Measurements from ENCODE around the gene PPRC1.

PPRC1 gene

DNA sequence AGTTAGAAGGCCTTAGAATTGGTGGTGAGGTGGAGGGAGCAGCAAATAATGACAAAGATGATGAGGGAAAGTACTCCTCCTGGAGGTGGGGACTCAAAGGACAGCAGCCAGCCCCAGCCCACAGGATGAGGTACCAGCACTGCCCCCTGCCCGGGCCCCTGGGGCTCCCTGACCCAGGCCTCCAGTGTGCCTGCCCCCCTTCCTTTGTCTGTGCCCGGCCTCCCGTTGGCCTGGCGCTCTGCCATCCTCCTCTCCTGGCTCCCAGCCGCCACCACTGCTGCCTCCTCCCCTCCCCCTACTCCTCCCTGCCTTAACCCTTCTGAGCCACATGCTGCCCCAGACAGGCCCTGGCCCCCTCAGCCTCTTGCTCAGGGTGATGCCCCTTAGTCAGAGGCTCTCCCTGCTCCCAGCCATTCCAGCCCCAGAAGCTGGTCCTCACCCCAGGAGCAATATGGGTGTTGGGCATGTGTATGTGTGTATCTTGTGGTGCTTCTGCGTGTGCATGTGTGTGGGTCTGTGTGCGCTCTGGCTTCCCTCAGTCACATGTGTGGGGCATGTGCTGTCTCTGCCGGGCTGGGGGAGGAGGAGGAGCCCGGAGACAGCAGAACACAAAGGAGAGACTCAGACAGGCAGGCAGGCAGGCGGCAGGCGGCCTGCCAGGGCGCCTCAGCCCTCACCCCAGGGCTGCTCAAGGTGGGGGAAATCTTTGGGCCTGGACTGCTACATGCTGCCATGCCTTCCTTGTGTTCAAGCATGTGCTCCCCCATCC, 15.3 kb upstream of the PPRC1 start:
- DNase-seq: no peak

GRCh38 chr10:102118867-102119266, 14.0 kb upstream of the PPRC1 start:
- no peak for DNase-seq

- DNase-seq: no peak
Measured at GRCh38 chr10:102119417-102120141, 13.3 kb upstream of the PPRC1 start.

DNA sequence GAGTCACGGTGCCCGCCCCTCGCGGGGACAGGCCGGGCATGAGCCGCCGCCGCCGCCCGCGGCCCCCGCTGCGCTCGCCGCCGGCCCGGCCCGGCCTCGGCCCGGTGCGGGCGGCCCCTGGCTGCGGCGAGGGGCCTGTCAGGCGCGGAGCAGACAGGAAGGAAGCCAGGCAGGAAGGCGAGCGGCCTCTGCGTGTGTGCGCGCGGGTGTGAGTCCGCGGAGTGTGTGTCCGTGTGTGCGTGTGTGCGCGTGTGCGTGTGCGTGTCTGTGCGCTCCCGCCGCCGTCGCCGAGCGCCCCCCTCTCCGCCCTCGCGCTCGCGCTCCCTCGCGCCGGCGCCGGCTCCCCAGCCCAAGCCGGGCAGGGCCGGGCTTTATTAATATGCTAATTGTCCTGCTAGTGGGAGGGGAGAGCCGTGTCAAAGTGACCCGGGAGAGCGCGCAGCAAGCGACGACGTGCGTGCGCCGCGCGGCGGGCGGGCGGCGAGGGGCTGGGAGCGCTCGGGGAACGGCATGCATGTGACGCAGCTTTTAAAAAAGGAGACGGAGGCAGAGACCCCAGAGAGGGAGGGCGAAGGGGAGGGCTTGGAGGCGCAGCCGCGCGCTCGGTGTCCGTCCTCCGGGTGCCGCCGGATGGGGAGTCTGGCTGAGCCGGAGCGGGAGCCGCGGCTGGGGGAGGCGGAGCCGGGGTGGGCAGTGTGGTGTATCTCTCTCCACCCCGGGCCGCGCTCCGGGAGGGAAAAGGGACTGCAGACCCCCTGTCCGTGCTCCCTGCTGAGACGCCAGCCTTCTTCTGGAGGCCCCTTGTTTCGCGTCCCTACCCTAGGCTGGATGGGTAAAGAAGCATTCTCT, 12.5 kb upstream of the PPRC1 start, which contains the start of gene LDB1:
Gene LDB1 (minus strand): TSS at position 227 of the 849 bp plus-strand sequence. CDS start 258 bp downstream, outside the sequence.
- DNase-seq: peak; percentile 62

GRCh38 chr10:102120991-102121738, 11.7 kb upstream of the PPRC1 start:
- DNase-seq: no peak

- DNase-seq: no peak
Measured at GRCh38 chr10:102121739-102122372, 11.0 kb upstream of the PPRC1 start.

GRCh38 chr10:102122450-102122849, 10.4 kb upstream of the PPRC1 start:
- no peak for DNase-seq

GRCh38 chr10:102123223-102123622, 9.6 kb upstream of the PPRC1 start:
- no peak for DNase-seq

DNA sequence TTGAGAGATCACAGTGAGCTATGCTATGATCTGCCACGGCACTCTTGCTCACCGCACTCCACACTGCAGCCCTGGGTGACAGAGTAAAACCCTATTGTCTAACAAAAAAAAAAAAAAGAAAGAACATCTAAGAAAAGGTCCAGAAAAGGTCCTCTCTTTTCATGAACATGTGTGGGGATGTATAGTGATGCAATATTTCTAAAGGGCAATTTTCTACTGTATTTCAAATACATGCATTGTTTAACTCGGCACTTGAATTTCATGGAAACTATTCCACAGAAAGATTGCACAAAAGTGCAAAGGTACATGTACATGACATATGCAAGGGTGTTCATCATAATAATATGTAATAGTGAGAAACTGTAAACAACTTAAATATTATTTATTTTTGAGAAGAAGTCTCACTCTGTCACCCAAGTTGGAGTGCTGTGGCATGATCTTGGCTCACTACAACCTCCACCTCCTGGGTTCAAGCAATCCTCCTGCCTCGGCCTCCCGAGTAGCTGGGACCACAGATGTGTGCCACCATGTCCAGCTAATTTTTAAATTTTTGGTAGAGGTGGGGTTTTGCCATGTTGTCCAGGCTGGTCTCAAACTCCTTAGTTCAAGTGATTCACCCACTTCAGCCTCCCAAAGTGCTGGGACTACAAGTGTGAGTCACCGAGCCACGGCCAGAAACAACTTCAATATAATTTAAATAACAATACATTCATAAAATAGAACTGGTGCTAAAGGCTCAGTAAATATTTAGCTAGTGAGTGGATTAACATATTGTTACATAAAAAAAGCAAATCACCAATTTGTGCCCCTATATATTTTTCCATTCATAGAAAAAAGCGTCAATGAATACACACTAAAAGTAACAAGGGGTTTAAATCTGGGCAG, 1.3 kb upstream of the PPRC1 start:
- no peak for DNase-seq

GRCh38 chr10:102132193-102132562, 662 bp upstream of the PPRC1 start:
- DNase-seq: no peak

- DNase-seq: no peak
Measured at GRCh38 chr10:102133373-102134195, 744 bp downstream of the PPRC1 start.

DNA sequence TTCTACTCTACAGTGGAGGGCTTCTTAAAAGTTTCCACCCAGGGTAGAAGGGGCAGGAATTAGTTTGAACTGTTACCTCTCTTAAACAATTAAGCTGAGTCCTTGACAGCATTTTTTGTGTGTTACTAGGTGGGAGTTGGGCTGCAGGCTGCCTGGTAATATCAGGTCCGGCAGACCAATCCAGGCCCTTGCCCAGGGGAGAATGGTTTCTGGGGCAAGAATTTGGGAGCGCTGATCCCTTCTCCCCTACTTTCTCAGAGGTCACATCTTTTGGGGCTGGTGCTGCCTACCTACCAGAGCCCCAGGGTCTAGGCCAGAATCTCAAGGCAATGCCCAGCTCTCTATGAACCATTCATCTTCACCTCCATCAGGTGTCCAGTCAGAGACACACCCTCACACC, 1.6 kb downstream of the PPRC1 start:
- DNase-seq: no peak

GRCh38 chr10:102135956-102136526, 3.2 kb downstream of the PPRC1 start:
- no peak for DNase-seq

- DNase-seq: no peak
Measured at GRCh38 chr10:102139281-102140110, 6.7 kb downstream of the PPRC1 start.

DNA sequence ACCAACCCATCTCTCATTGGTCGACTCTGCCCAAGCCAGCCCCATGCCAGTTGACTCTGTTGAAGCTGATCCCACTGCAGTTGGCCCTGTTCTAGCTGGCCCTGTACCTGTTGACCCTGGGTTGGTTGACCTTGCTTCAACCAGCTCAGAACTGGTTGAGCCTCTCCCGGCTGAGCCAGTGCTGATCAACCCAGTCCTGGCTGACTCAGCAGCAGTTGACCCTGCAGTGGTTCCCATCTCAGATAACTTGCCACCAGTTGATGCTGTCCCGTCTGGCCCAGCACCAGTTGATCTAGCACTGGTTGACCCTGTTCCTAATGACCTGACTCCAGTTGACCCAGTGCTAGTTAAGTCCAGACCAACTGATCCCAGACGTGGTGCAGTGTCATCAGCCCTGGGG, 7.4 kb downstream of the PPRC1 start:
- DNase-seq: no peak

DNA sequence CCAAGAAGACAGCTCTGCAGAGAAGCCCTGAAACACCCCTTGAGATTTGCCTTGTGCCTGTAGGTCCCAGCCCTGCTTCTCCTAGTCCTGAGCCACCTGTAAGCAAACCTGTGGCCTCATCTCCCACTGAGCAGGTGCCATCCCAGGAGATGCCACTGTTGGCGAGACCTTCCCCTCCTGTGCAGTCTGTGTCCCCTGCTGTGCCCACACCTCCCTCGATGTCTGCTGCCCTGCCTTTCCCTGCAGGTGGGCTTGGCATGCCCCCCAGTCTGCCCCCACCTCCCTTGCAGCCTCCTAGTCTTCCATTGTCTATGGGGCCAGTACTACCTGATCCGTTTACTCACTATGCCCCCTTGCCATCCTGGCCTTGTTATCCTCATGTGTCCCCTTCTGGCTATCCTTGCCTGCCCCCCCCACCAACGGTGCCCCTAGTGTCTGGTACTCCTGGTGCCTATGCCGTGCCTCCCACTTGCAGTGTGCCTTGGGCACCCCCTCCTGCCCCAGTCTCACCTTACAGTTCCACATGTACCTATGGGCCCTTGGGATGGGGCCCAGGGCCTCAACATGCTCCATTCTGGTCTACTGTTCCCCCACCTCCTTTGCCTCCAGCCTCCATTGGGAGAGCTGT, 8.2 kb downstream of the PPRC1 start:
- no peak for DNase-seq

DNA sequence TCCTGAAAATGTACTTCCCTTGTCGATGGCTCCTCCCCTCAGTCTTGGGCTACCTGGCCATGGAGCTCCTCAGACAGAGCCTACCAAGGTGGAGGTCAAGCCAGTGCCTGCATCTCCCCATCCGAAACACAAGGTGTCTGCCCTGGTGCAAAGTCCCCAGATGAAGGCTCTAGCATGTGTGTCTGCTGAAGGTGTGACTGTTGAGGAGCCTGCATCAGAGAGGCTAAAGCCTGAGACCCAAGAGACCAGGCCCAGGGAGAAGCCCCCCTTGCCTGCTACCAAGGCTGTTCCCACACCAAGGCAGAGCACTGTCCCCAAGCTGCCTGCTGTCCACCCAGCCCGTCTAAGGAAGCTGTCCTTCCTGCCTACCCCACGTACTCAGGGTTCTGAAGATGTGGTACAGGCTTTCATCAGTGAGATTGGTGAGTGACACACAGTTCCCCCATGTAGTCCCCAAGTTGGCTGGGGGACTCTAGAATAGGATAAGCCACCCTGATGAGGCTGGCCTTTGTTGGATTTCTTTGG, 8.8 kb downstream of the PPRC1 start:
- DNase-seq: no peak

DNA sequence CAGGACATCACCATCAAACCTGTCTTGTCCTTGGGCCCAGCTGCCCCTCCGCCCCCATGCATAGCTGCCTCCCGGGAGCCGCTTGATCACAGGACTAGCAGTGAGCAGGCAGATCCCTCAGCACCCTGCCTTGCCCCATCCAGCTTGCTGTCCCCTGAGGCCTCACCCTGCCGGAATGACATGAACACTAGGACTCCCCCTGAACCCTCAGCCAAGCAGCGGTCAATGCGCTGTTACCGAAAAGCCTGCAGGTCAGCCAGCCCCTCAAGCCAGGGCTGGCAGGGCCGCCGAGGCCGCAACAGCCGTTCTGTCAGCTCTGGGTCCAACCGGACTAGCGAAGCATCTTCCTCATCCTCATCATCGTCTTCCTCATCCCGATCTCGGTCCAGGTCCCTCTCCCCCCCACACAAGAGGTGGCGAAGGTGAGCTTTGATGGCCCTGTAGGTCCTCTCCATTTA, 14.2 kb downstream of the PPRC1 start:
- DNase-seq: no peak

All from NCI-H748 treated with DMSO at 0.1 percent for 48 hours (cell line).